ENCODE measurements around the gene PTPRB.

The PTPRB gene

GRCh38 chr12:70670948-70671347 is 33.7 kb upstream of the PTPRB start:
- Histone ChIP-seq H3K4me3 (ENCODE audit: low read depth, low read length) (no peak overlapping the region), H3K27me3 (no peaks in the 10 kb centered on the region), H3K4me1 (no peaks in the 10 kb centered on the region), H3K36me3 (peaks cover 19% of the 10 kb centered on the region), H3K9me3 (no peaks in the 10 kb centered on the region)
- TF ChIP-seq CTCF (IDR thresholded peaks at IDR 0.05; ENCODE audit: low read depth, low read length) = no peak
- DNase-seq = no peak

GRCh38 chr12:70667253-70667652 is 30.0 kb upstream of the PTPRB start:
- Histone ChIP-seq H3K36me3 (peaks cover 7% of the 10 kb centered on the region; the same call in 1 of the 2 replicates), H3K9me3 (no peaks in the 10 kb centered on the region), H3K4me1 (peaks cover 2% of the 10 kb centered on the region; the same call in 1 of the 2 replicates), H3K4me3 (ENCODE audit: low read depth, low read length) (no peak overlapping the region), H3K27me3 (no peaks in the 10 kb centered on the region)
- no peak for DNase-seq
- no peak for TF ChIP-seq CTCF (IDR thresholded peaks at IDR 0.05; ENCODE audit: low read depth, low read length)

- no peak for DNase-seq
- peaks cover 7% of the 10 kb centered on the region; the same call in 1 of the 2 replicates for H3K4me1 ChIP-seq
- H3K36me3 ChIP-seq = no peaks in the 10 kb centered on the region
- TF ChIP-seq CTCF (IDR thresholded peaks at IDR 0.05; ENCODE audit: low read depth, low read length) = no peak
- no peak overlapping the region for H3K4me3 ChIP-seq (ENCODE audit: low read depth, low read length)
- no peaks in the 10 kb centered on the region for H3K9me3 ChIP-seq
- no peaks in the 10 kb centered on the region for H3K27me3 ChIP-seq
These were observed 29.1 kb upstream of the PTPRB start for GRCh38 chr12:70666364-70666763.

GRCh38 chr12:70664465-70664881 is 27.2 kb upstream of the PTPRB start:
- no peak for DNase-seq
- no peak overlapping the region for H3K4me3 ChIP-seq (ENCODE audit: low read depth, low read length)
- H3K9me3 ChIP-seq = no peaks in the 10 kb centered on the region
- H3K4me1 ChIP-seq = peaks cover 7% of the 10 kb centered on the region; the same call in 1 of the 2 replicates
- no peaks in the 10 kb centered on the region for H3K27me3 ChIP-seq
- H3K36me3 ChIP-seq = no peaks in the 10 kb centered on the region
- no peak for TF ChIP-seq CTCF (IDR thresholded peaks at IDR 0.05; ENCODE audit: low read depth, low read length)

- Histone ChIP-seq H3K36me3 (no peaks in the 10 kb centered on the region), H3K27me3 (no peaks in the 10 kb centered on the region), H3K4me1 (peaks cover 7% of the 10 kb centered on the region; the same call in 1 of the 2 replicates), H3K9me3 (no peaks in the 10 kb centered on the region), H3K4me3 (ENCODE audit: low read depth, low read length) (no peak overlapping the region)
- TF ChIP-seq CTCF (IDR thresholded peaks at IDR 0.05; ENCODE audit: low read depth, low read length) = no peak
- DNase-seq = no peak
These were observed 26.6 kb upstream of the PTPRB start for GRCh38 chr12:70663838-70664237.

GRCh38 chr12:70661466-70662161 is 24.4 kb upstream of the PTPRB start:
- no peak for TF ChIP-seq CTCF (IDR thresholded peaks at IDR 0.05; ENCODE audit: low read depth, low read length)
- DNase-seq = no peak
- Histone ChIP-seq H3K4me3 (ENCODE audit: low read depth, low read length) (no peak overlapping the region), H3K36me3 (peaks cover under 1% of the 10 kb centered on the region; the same call in 1 of the 2 replicates), H3K27me3 (no peaks in the 10 kb centered on the region), H3K4me1 (peaks cover 7% of the 10 kb centered on the region; the same call in 1 of the 2 replicates), H3K9me3 (no peaks in the 10 kb centered on the region)

All from BE2C (cell line).